Germinal center (tissue), 1 donor: ENCODE measurements around the gene SMIM20.
A peak's percentile ranks its signal among the peaks of the same experiment; 100 is the strongest.
"Not testable (repeated sequence)": the region's sequence is repeated elsewhere in the genome, so short reads cannot be mapped to it uniquely, and the experiment has no call there.

Source experiments
- DNase-seq: peaks from one replicate; pipeline ENCODE4 v3.0.0; 2012; ENCODE audit warnings: mixed read lengths, low spot score

Gene SMIM20

GRCh38 chr4:25913851-25914669 lies at the start of gene SMIM20:
Gene SMIM20 (plus strand): TSS chr4:25914220. CDS start chr4:25914314, 94 bp downstream.
- DNase-seq, result peak; percentile 95

- peak; percentile 55 for DNase-seq
Measured at GRCh38 chr4:25865586-25865985, 48.4 kb upstream of the SMIM20 start.

- not testable (repeated sequence) for DNase-seq
Measured at GRCh38 chr4:25866401-25866800, 47.6 kb upstream of the SMIM20 start.

- no peak for DNase-seq
Measured at GRCh38 chr4:25867781-25868294, 46.2 kb upstream of the SMIM20 start.

- DNase-seq, result no peak
Measured at GRCh38 chr4:25870081-25870480, 43.9 kb upstream of the SMIM20 start.

- no peak for DNase-seq
Measured at GRCh38 chr4:25872851-25873631, 41.0 kb upstream of the SMIM20 start.

- DNase-seq, result no peak
Measured at GRCh38 chr4:25873632-25874129, 40.3 kb upstream of the SMIM20 start.

GRCh38 chr4:25874655-25875054 lies 39.4 kb upstream of the SMIM20 start:
- DNase-seq, result no peak

GRCh38 chr4:25875281-25875745 lies 38.7 kb upstream of the SMIM20 start:
- peak; percentile 49 for DNase-seq

GRCh38 chr4:25878676-25879075 lies 35.3 kb upstream of the SMIM20 start:
- peak; percentile 66 for DNase-seq

GRCh38 chr4:25879091-25879584 lies 34.9 kb upstream of the SMIM20 start:
- no peak for DNase-seq

- no peak for DNase-seq
Measured at GRCh38 chr4:25879587-25879986, 34.4 kb upstream of the SMIM20 start.

GRCh38 chr4:25879991-25880651 lies 33.9 kb upstream of the SMIM20 start:
- no peak for DNase-seq

GRCh38 chr4:25881193-25881592 lies 32.8 kb upstream of the SMIM20 start:
- DNase-seq, result no peak

- DNase-seq, result no peak
Measured at GRCh38 chr4:25882226-25882625, 31.8 kb upstream of the SMIM20 start.

- no peak for DNase-seq
Measured at GRCh38 chr4:25883565-25883964, 30.5 kb upstream of the SMIM20 start.

- no peak for DNase-seq
Measured at GRCh38 chr4:25884031-25884782, 29.8 kb upstream of the SMIM20 start.

GRCh38 chr4:25888781-25889180 lies 25.2 kb upstream of the SMIM20 start:
- DNase-seq, result no peak

- DNase-seq, result no peak
Measured at GRCh38 chr4:25889589-25890503, 24.2 kb upstream of the SMIM20 start.
